HFF-Myc (cell line): Measurements from ENCODE around the gene PFDN6.

Source experiments
- DNase-seq: peaks from one replicate; pipeline ENCODE4 v3.0.0-alpha.2; 2011; ENCODE audit warnings: low read depth; ENCODE audit errors: extremely low read depth
- H3K4me3 ChIP-seq: replicated peaks from 2 replicates; pipeline ENCODE4 v1.5.1; 2011; ENCODE audit warnings: low read depth, mild to moderate bottlenecking, control low read depth, low read length
- TF ChIP-seq, protein P1 (sequence below): IDR thresholded peaks from 2 replicates; pipeline ENCODE4 v1.5.1; 2012; ENCODE audit warnings: mild to moderate bottlenecking, low read depth, low read length, control low read depth; ENCODE audit errors: missing control alignments

Gene PFDN6

DNA sequence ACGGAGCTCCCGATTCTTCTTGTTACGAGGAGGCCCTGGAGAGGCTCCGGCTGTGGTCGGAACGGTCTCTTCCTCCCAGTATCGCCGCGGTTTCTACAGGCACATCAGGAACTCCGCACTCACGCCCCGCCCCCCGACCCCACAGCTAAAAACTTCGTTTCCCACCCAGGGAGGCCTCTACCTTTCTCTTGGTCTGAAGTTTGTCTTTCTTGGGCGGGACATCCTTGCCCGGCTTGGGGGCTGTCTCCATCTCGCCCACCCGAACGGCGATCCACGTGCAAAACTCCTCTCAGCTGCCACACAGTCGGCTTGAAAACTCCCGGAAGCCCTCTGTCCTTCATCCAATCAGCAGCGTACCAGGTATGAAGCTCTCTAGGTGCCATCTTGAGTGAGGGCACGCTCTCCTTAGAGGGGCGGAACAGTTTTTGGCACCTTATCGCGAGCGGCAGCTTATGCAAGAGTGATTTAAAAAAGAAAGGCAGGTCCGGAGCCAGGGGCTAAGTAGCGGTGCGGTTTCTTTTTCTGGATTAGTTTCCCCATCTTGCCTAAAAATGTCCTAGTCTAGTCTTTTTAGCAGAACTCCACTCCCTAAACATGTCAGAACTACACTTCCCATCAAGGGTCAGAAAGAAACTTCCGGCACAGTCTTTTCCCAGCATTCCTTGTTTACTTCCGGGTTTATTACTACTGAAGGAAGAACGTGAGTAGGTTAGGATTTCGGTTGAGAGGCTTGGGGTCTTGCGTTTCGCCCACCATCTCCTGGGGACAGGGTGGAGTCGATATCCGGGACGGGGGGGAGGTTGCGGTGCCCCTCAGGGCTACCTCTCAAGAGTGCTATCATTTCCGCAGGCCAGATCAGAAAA is at the start of gene PFDN6, which contains the start of gene WDR46:
Gene PFDN6 (plus strand): TSS at position 681 of the 863 bp plus-strand sequence. CDS start 256 bp downstream, outside the sequence.
Gene WDR46 (minus strand): TSS at position 319 of the 863 bp plus-strand sequence. CDS start 69 bp downstream, at position 250.
- peak within 1 kb of the TSS; percentile 77 for H3K4me3 ChIP-seq
- peak; percentile 73 for DNase-seq
- TF ChIP-seq, protein P1, sequence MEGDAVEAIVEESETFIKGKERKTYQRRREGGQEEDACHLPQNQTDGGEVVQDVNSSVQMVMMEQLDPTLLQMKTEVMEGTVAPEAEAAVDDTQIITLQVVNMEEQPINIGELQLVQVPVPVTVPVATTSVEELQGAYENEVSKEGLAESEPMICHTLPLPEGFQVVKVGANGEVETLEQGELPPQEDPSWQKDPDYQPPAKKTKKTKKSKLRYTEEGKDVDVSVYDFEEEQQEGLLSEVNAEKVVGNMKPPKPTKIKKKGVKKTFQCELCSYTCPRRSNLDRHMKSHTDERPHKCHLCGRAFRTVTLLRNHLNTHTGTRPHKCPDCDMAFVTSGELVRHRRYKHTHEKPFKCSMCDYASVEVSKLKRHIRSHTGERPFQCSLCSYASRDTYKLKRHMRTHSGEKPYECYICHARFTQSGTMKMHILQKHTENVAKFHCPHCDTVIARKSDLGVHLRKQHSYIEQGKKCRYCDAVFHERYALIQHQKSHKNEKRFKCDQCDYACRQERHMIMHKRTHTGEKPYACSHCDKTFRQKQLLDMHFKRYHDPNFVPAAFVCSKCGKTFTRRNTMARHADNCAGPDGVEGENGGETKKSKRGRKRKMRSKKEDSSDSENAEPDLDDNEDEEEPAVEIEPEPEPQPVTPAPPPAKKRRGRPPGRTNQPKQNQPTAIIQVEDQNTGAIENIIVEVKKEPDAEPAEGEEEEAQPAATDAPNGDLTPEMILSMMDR = no peak

DNA sequence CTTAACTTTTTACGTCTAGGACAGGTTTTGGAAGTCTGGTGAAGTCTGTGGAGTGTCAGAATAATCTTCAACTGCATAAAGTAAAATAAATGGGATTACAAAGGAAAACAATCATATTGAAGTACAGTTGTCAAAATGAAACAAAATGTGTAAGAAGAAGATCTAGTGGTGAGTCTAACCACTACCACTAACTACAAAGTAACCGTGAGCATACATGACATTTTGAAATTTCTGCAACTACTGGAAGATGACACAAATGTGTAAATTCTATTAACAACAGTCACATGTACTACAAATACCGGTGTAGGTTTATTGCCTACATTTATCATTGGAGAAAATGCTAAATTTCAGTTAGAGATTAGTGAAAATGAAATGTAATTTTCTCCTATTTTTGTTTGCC is 47.4 kb upstream of the PFDN6 start:
- no peak overlapping the region for H3K4me3 ChIP-seq
- no peak for DNase-seq
- TF ChIP-seq, protein P1 = no peak

DNA sequence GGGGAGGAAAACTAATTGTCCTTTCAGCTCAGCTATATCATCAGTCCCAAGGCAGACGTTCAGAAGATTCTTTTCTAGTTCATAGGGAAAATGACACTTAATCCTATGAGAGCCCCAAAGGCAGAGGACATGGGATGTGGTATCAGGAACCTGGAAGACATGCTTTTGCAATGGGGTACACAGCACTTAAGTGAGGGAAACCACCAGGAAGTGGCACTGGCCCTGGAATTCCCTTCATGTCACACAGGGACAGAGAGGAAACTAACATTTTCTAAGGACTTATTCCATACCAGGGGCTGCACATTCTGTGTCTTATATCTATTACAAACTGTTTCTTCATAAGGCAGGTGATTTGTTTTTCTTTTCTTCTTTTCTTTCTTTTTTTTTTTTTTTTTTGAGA is 45.9 kb upstream of the PFDN6 start:
- no peak overlapping the region for H3K4me3 ChIP-seq
- no peak for DNase-seq
- TF ChIP-seq, protein P1 = no peak

DNA sequence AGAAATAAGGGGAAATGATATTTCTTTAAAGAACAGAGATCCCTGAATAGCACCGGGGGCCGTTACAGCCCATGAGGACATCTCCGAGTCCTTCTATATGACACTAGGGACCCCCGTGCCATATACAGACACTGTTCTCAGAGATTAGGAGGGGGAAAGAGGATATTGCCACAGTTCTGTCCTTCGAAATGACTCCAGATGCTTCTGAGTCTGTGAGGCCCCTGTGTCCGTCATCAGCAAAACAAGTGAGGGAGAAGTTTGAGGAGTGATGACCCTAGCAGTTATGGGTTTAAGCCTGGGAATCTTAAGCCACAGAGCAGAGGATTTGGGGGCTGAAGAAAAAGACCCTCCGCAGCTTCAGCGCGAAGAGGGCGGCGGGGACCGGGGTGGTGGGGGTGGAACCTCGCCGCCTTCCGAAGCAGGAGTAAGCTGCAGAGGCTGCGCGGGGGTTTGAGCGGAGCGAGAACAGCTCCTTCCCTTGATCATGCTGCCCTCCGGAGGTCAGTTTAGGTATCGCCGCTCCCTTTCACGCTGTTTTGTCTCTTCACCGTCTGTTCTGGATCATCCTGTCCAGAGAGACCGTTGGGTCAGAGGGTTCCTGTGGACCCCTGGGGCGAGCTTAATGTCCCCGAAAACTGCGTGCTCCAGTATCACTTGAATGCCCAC is 41.3 kb upstream of the PFDN6 start:
- peak overlapping the region; percentile 59 for H3K4me3 ChIP-seq
- DNase-seq = peak; percentile 77
- TF ChIP-seq, protein P1 = peak; percentile 83

DNA sequence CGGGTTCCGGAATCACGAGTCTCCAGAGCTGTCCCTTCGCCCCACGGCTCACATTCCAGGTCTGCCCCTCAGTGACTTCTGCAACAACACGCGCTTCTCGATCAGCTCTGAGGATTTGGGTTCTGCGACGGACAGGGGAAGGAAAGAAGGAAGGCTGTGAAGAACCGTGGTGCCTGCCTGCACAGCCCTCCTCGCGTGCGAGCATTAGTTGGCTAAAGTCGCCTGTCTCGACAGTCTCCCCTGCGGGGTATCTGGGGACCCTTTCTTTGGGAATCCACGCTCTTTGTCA is 40.8 kb upstream of the PFDN6 start:
- DNase-seq = no peak
- TF ChIP-seq, protein P1 = no peak
- H3K4me3 ChIP-seq = peak overlapping the region; percentile 59

DNA sequence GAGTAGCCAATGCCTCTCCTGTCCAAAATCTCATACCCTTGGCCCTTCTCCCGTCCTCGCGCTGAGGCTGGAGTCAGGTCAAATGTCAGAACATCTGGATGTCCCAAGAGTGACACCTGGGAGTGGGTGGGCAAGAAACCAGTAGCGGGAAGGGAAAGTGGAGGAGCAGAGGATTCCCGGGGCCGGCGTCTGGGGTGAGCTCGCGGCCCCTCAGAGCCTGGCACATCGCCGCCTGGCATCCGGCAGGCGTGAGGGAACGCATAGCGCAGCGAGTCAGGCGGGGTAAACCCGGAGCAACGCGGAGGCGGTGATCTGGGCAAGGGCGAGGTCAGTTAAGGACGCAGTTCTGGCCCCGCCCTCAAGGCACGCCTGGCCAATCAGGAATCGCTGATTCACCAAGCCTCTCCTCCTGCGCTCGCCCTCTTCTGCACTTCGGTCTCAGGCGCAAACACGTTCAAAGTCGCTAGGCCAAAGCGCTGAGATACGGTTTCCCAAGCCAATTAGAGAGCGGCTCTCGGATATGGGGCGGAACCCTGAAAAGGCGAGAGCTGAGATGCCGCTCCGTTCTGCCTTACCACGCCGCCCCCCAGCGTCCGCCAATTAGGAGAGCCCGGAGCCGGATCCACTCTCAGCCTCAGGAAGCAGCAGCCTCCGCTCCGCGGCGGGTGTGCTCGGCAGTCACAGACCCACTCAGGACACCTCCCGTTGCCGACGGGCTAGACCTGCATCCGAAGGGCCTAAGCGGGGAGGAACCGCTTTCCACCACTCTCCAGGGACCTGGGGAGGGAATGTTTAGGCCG is 40.3 kb upstream of the PFDN6 start:
- peak overlapping the region; percentile 59 for H3K4me3 ChIP-seq
- TF ChIP-seq, protein P1 = no peak
- DNase-seq = peak; percentile 99
